ENCODE data around the gene NR4A2.

Gene NR4A2

DNA sequence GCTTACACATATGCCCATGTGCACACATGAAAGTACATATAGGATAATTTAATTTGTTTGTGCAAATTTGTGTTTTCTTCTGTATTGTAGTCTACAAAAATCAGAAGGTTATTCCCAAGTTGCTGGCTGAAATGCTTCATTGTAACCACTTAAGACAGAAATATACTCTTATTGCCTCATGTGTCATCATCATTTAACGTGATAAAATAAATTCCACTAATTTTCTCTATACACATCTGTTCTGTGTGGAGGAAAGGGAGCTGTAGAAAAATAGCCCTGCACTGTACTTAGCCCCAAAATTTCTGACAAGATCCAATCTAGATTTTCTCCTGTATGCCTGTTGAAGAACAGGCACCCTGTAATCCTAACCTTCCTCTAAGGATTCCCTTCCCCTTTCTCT is 20.4 kb upstream of the NR4A2 start:
- TF ChIP-seq, protein P1, sequence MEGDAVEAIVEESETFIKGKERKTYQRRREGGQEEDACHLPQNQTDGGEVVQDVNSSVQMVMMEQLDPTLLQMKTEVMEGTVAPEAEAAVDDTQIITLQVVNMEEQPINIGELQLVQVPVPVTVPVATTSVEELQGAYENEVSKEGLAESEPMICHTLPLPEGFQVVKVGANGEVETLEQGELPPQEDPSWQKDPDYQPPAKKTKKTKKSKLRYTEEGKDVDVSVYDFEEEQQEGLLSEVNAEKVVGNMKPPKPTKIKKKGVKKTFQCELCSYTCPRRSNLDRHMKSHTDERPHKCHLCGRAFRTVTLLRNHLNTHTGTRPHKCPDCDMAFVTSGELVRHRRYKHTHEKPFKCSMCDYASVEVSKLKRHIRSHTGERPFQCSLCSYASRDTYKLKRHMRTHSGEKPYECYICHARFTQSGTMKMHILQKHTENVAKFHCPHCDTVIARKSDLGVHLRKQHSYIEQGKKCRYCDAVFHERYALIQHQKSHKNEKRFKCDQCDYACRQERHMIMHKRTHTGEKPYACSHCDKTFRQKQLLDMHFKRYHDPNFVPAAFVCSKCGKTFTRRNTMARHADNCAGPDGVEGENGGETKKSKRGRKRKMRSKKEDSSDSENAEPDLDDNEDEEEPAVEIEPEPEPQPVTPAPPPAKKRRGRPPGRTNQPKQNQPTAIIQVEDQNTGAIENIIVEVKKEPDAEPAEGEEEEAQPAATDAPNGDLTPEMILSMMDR (conservative IDR thresholded peaks at IDR 0.05) = no peak
- no peak overlapping the region for H3K27ac ChIP-seq

DNA sequence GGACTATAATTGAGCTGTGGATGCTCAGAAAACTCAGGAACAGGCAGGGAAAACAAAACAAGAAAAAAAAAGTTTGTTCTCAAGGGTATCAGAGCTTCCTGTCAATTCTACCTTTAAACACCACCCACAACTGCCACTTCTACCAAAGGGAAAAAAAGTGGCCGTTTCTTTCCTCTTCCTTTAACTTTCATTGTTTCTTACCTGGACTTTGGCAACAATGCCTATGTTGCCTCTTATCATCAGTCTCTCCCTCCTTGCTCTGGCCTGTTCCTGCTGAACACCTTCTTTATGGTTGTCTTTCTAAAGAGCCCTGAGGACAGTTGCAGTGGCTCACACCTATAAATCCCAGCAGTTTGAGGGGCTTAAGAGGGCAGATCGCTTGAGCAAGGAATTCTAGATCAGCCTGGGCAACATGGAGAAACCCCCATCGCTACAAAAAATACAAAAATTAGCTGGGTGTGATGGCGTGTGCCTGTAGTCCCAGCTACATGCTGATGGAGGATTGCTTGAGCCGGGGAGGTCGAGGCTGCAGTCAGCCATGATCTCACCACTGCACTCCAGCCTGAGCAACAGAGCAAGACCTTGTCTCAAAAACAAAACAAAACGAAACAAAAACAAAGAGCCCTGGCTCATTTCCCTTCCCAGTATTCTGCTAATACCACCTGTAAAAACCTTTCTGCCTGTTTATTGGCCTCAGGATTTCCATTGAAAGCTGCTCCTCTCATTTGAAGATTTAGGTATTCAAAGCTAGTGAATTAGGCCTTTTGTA is 18.0 kb upstream of the NR4A2 start:
- H3K27ac ChIP-seq = no peak overlapping the region
- TF ChIP-seq, protein P1 (conservative IDR thresholded peaks at IDR 0.05) = no peak

DNA sequence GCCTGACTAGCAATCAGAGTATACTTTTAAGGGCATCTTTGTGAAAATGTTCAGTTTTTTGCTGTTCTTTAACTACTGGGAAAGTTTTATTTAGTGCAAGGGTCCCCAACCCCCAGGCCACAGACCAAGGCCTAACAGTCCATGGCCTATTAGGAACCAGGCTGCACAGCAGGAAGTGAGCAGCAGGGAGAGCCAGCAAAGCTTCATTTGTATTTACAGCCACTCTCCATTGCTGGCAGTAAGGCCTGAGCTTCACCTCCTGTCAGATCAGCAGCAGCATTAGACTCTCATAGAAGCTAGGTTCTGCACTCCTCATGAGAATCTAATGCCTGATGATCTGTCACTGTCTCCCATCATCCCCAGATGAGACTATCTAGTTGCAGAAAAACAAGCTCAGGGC is 17.1 kb upstream of the NR4A2 start:
- no peak overlapping the region for H3K27ac ChIP-seq
- TF ChIP-seq, protein P1 (conservative IDR thresholded peaks at IDR 0.05) = no peak

DNA sequence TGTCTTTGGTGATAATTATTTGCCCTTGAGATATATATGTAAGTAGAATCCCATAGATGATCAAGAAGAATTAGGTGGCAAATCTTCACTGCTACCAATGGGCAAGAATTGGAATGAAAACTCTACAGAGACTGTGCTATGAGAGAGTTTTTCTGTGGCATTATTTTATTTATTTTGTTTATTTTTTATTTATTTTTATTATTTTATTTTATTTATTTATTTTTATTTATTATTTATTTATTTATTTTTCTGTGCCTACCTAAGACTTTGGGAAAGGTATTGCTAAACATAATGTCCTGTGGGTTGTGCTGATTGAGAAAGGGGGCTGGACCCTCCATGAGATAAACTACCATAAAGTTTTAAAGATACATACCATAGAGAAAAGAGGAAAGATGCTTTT is 16.6 kb upstream of the NR4A2 start:
- no peak overlapping the region for H3K27ac ChIP-seq
- TF ChIP-seq, protein P1 (conservative IDR thresholded peaks at IDR 0.05) = no peak

DNA sequence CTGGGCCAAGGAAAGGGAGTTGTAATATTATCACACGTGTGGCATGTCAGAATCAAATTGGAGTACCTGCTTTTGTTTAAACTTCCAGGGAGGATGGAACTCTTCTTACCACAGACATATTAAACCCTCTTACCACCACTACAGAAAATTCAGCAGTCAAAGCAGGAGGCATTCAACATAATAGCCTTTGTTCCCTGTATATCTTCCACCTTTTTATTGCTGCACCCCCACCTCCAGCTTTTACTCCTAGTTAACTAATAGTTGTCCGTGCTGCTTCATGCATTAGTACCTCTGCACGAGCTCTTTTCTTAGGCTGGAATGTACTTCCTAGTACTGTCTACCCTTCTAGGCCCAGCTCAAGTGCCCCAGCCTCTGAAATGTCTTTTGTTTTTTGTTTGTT is 14.9 kb upstream of the NR4A2 start:
- no peak overlapping the region for H3K27ac ChIP-seq
- TF ChIP-seq, protein P1 (conservative IDR thresholded peaks at IDR 0.05) = no peak

DNA sequence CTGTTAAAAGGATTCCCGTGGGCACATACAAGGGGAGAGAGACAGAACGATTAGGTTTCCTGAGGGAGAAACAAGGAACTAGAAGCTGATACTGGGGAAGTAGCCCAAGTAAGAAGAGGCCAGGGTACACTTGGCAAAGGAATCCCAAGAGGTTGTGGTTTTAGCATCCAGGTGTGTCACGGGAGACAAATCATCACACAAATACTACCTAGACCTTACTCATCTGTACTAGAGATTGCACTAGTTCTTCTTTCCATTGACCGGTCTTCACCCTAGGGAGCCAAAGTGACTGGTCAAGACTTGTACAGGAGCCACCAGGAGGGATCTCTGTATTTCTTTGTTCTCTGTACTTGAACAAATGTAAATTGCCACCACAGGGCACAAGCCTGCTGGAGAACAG is 14.2 kb upstream of the NR4A2 start:
- TF ChIP-seq, protein P1 (conservative IDR thresholded peaks at IDR 0.05) = no peak
- H3K27ac ChIP-seq = no peak overlapping the region

DNA sequence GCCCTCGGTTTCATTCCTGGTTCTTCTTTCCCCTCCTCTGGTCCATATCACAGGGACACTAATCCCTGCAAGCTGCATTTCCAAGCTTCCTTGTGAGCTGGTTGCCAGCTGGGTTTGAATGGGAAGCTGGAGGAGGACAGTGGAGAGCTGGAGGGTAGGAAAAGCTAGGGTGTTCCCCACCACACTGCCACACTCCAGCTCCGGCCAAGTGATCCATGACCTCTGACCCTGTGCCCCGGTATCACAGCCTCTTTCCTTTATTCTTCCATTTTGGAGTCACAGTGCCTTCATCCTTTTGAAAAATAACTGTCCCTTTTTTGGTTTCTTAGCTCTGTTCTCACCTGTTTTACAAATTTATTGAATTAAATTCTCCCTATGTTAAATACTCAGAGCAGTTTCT is 13.1 kb upstream of the NR4A2 start:
- H3K27ac ChIP-seq = no peak overlapping the region
- TF ChIP-seq, protein P1 (conservative IDR thresholded peaks at IDR 0.05) = no peak
